RWPE2 (cell line): ENCODE data around the gene B3GAT2.

Experiments
- ATAC-seq: fragments of 200-7000 bp; cut with Tn5 transposase; 3 replicates; pipeline ENCODE4 v1.9.1; 2021; ENCODE audit warnings: low read depth
- DNase-seq: peaks from one replicate; pipeline ENCODE4 v3.0.0-alpha.2; 2020; ENCODE audit warnings: low spot score
- H3K27ac ChIP-seq: fragments of 450-650 bp; 2 replicates; pipeline ENCODE4 v1.5.1; 2017; ENCODE audit warnings: mild to moderate bottlenecking; ENCODE audit not compliant: poor library complexity, severe bottlenecking
- H3K27me3 ChIP-seq: fragments of 250-450 bp; sonication (Bioruptor Pico); 2 replicates; pipeline ENCODE4 v1.5.1; 2021; ENCODE audit warnings: mild to moderate bottlenecking, moderate library complexity; ENCODE audit not compliant: insufficient read depth, poor library complexity, severe bottlenecking
- H3K36me3 ChIP-seq: fragments of 250-450 bp; sonication (Bioruptor Pico); 2 replicates; pipeline ENCODE4 v1.5.1; 2020; ENCODE audit warnings: low read depth, mild to moderate bottlenecking, moderate library complexity
- H3K4me1 ChIP-seq: fragments of 250-450 bp; sonication (Bioruptor Pico); 2 replicates; pipeline ENCODE4 v1.5.1; 2021; ENCODE audit warnings: mild to moderate bottlenecking, moderate library complexity; ENCODE audit not compliant: insufficient read depth, poor library complexity, severe bottlenecking
- H3K4me3 ChIP-seq: fragments of 250-450 bp; sonication (Bioruptor Pico); 2 replicates; pipeline ENCODE4 v1.5.1; 2021; ENCODE audit warnings: mild to moderate bottlenecking, moderate library complexity; ENCODE audit not compliant: severe bottlenecking
- H3K9me3 ChIP-seq: fragments of 250-450 bp; sonication (Bioruptor Pico); 2 replicates; pipeline ENCODE4 v1.5.1; 2021; ENCODE audit warnings: mild to moderate bottlenecking, moderate library complexity; ENCODE audit not compliant: severe bottlenecking
- TF ChIP-seq, protein P1 (sequence below): fragments of 450-650 bp; IDR thresholded peaks from one replicate; pipeline ENCODE4 v1.5.1; 2017; ENCODE audit warnings: mild to moderate bottlenecking, moderate library complexity; ENCODE audit not compliant: poor library complexity, severe bottlenecking

Gene B3GAT2

DNA sequence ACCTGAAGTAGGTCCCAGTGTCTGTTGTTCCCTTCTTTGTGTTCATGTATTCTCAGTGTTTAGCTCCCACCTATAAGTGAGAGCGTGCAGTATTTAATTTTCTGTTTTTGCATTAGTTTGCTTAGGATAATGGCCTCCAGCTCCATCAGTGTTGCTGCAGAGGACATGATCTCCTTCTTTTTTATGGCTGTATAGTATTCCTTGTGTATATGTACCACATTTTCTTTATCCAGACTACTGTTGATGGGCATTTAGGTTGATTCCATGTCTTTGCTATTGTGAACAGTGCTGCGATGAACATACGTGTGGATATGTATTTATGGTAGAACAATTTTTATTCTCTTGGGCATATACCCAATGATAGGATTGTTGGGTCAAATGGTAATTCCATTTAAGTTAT, 125.4 kb downstream of the B3GAT2 start:
- H3K27ac ChIP-seq = no peak overlapping the region

DNA sequence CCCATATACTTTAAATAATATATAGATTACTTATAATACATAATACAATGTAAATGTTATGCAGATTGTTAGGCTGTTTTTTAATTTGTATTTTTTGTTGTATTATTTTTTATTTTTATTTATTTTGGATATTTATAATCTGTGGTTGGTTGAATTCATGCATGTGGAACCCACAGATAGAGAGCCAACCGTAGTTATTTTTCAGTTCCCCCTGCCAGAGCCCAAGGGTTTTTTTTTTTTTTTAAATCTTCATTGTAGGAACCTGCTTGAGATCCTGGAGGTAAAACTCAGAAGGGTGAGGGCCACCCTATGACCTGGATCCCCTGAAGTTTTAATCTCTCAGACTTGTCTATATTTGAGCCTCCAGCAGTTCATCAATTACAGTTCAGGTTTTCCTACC, 133.2 kb downstream of the B3GAT2 start:
- Histone ChIP-seq H3K4me1 (no peaks in the 10 kb centered on the region), H3K36me3 (no peaks in the 10 kb centered on the region), H3K4me3 (no peak overlapping the region), H3K27me3 (no peaks in the 10 kb centered on the region), H3K27ac (no peak overlapping the region), H3K9me3 (no peaks in the 10 kb centered on the region)
- DNase-seq (no peak), ATAC-seq (no peak)
- TF ChIP-seq, protein P1, sequence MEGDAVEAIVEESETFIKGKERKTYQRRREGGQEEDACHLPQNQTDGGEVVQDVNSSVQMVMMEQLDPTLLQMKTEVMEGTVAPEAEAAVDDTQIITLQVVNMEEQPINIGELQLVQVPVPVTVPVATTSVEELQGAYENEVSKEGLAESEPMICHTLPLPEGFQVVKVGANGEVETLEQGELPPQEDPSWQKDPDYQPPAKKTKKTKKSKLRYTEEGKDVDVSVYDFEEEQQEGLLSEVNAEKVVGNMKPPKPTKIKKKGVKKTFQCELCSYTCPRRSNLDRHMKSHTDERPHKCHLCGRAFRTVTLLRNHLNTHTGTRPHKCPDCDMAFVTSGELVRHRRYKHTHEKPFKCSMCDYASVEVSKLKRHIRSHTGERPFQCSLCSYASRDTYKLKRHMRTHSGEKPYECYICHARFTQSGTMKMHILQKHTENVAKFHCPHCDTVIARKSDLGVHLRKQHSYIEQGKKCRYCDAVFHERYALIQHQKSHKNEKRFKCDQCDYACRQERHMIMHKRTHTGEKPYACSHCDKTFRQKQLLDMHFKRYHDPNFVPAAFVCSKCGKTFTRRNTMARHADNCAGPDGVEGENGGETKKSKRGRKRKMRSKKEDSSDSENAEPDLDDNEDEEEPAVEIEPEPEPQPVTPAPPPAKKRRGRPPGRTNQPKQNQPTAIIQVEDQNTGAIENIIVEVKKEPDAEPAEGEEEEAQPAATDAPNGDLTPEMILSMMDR = no peak

More for the DNA sequence above, 125.4 kb downstream of the B3GAT2 start:
- no peaks in the 10 kb centered on the region for H3K9me3 ChIP-seq
- H3K27me3 ChIP-seq = no peaks in the 10 kb centered on the region
- TF ChIP-seq, protein P1 = no peak
- no peaks in the 10 kb centered on the region for H3K36me3 ChIP-seq
- no peak overlapping the region for H3K4me3 ChIP-seq
- H3K4me1 ChIP-seq = peaks cover 4% of the 10 kb centered on the region
- ATAC-seq (no peak), DNase-seq (no peak)

DNA sequence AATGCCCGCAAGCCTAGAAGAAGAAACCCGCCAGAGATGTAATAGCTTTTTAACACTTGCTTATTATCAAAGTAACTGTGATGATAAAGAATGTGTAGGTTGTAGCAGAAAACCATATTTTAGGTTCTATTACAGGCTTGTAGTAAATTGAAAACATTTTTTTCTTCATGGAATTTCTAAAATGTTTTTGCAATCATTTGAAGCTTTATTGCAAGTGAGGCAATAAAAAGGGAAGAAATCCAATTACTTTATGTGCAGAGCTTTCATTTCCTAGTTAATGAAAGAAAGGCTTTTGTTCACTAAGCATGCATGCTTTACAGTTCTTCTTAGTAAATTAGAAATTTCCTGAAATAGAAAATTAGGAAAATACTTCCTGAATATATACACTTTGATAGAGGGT, 135.1 kb downstream of the B3GAT2 start:
- DNase-seq (no peak), ATAC-seq (no peak)
- Histone ChIP-seq H3K27ac (no peak overlapping the region), H3K36me3 (no peaks in the 10 kb centered on the region), H3K9me3 (no peaks in the 10 kb centered on the region), H3K4me1 (no peaks in the 10 kb centered on the region), H3K27me3 (no peaks in the 10 kb centered on the region), H3K4me3 (no peak overlapping the region)
- TF ChIP-seq, protein P1 = no peak

DNA sequence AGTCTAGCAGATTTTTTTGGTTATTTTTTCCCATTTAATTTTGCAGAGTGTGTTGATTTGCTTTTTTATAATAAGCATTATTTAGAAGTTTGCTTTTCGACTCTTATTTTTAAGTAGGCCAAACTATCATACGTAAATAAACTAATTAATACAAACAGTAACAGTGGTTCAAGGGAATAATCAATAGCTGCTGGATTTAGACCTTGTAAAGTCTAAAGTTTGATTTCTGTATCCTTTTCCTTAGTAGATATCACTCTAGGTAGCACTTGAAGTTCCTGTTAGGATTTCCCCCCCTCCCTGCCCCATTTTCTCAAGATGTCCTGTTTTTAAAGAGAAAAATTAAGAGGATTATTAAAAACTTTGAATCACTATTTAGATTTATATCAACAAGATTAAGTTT, 136.1 kb downstream of the B3GAT2 start:
- no peaks in the 10 kb centered on the region for H3K9me3 ChIP-seq
- TF ChIP-seq, protein P1 = no peak
- no peak for ATAC-seq

DNA sequence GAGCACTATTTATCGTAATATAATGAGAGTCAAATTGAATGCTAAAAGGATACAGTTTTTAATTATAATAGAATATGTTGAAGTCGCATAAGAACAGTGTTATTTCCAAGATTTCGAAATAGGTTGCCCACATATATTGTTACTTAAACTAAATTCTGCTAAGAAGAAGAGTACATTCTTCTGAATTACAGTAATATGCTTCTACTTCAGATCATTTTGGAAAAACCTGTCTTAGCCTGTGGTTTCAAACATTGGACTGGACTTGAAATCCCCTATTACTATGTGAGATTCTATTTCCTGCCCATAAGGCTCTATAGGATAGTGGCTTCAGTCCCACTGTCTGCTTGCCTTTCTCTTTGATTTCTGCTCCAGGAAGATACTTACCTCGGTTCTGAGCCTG, 137.2 kb downstream of the B3GAT2 start:
- no peak for ATAC-seq
- no peaks in the 10 kb centered on the region for H3K9me3 ChIP-seq
- H3K4me3 ChIP-seq = no peak overlapping the region
- TF ChIP-seq, protein P1 = no peak
- no peak for DNase-seq
- no peaks in the 10 kb centered on the region for H3K27me3 ChIP-seq
- H3K4me1 ChIP-seq = no peaks in the 10 kb centered on the region
- no peak overlapping the region for H3K27ac ChIP-seq
- H3K36me3 ChIP-seq = no peaks in the 10 kb centered on the region

More for the DNA sequence above, 136.1 kb downstream of the B3GAT2 start:
- no peak for DNase-seq
- H3K27me3 ChIP-seq = no peaks in the 10 kb centered on the region
- H3K36me3 ChIP-seq = no peaks in the 10 kb centered on the region
- no peak overlapping the region for H3K27ac ChIP-seq
- no peak overlapping the region for H3K4me3 ChIP-seq
- H3K4me1 ChIP-seq = no peaks in the 10 kb centered on the region
